Sigmoid colon (tissue), 7 donors: ENCODE measurements around the gene NOL4L. TPM values are rescaled to one million over a fixed set of nuclear protein-coding genes. Genes with fewer than 3 reads are reported as not detected.

Experiments used
- DNase-seq: peaks from one replicate; pipeline ENCODE4 v3.0.0-alpha.2; 2019
- H3K27ac ChIP-seq, 4 donors: fragments of 200-600 bp; sonication (generic); one replicate each; pipeline ENCODE4 v1.5.1; 2016 to 2019; ENCODE audit warnings: mild to moderate bottlenecking in 1 of 4
- H3K27me3 ChIP-seq, 3 donors: fragments of 200-600 bp; sonication (generic); one replicate each; pipeline ENCODE4 v1.5.1; 2019; ENCODE audit warnings: mild to moderate bottlenecking in 1 of 3
- H3K36me3 ChIP-seq, 4 donors: fragments of 200-600 bp; sonication (generic); one replicate each; pipeline ENCODE4 v1.5.1; 2016 to 2019
- H3K4me1 ChIP-seq, 4 donors: fragments of 200-600 bp; sonication (generic); one replicate each; pipeline ENCODE4 v1.5.1; 2017 to 2019
- H3K4me3 ChIP-seq, 4 donors: fragments of 200-600 bp; sonication (generic); one replicate each; pipeline ENCODE4 v1.5.1; 2017 to 2019; ENCODE audit warnings: mild to moderate bottlenecking in 2 of 4, moderate library complexity in 1 of 4
- H3K9me3 ChIP-seq, 4 donors: fragments of 200-600 bp in 3 of 4; sonication (generic) in 3 of 4; one replicate each; pipeline versions ENCODE4 v1.5.1 to v1.6.1; 2013 to 2019
- CTCF ChIP-seq, 4 experiments: fragments of 450-650 bp in 3 of 4; fragments of 200-600 bp in 1 of 4; IDR thresholded peaks; one replicate each; pipeline ENCODE4 v1.5.1; 2016 to 2019; ENCODE audit warnings: antibody characterized with exemption in 4 of 4, mild to moderate bottlenecking in 3 of 4, moderate library complexity in 2 of 4
- EP300 ChIP-seq, 4 donors: sonication (generic); formaldehyde crosslinking; IDR thresholded peaks; one replicate each; pipeline ENCODE4 v1.6.1; 2017; ENCODE audit warnings: antibody characterized with exemption in 4 of 4
- POLR2A ChIP-seq, 2 donors: fragments of 450-650 bp; IDR thresholded peaks; one replicate each; pipeline ENCODE4 v1.6.1; 2016; ENCODE audit warnings: antibody characterized with exemption in 2 of 2, mild to moderate bottlenecking in 2 of 2, moderate library complexity in 2 of 2
- POLR2AphosphoS5 ChIP-seq, 4 donors: sonication (generic); formaldehyde crosslinking; IDR thresholded peaks; one replicate each; pipeline ENCODE4 v1.6.1; 2017; ENCODE audit warnings: antibody characterized with exemption in 4 of 4
- WGBS, 2 donors: extraction: QIAGEN DNeasy Blood & Tissue Kit; methylation state at CpG; one replicate each; pipeline ENCODE4 v1.1.7; 2013; 5-methylcytosine and 5-hydroxymethylcytosine counted together
- intact Hi-C: fragments of 100-400 bp; cut with DNase I; formaldehyde crosslinking; loops from one replicate; pipeline ENCODE4 v1.15.1; 2023
- polyA plus RNA-seq, 3 donors: library from polyadenylated mRNA; stranded (reverse); fragments of 200-250 nt; gene quantifications; one replicate each; pipeline ENCODE4 v1.2.3, GENCODE V29; 2013
- total RNA-seq, 4 donors: library from RNA; depleted of rRNA; stranded (reverse); fragments of >200 nt; gene quantifications; one replicate each; pipeline ENCODE4 v1.1.0, GENCODE V29; 2016
- donor health status: healthy with polysubstance abuse.
- donor health status: Bipolar disorder and iron deficiency.
- donor health status: healthy.

The NOL4L gene
- total and polyA plus RNA-seq, 7 donors = 9.2 to 34.7 (median 16.8) TPM

GRCh38 chr20:32572271-32572968 lies 12.7 kb downstream of the NOL4L start:
- Histone ChIP-seq H3K4me3 (no peak overlapping the region), H3K4me1 (peaks cover 0 to 14% (median 7%) of the 10 kb centered on the region in 4 donors), H3K9me3 (no peaks in the 10 kb centered on the region), H3K36me3 (no peaks in the 10 kb centered on the region), H3K27ac (no peak overlapping the region), H3K27me3 (no peaks in the 10 kb centered on the region)
- WGBS, 2 donors = 80 to 90% methylated on average over 15 of the region's 15 CpGs
- intact Hi-C loops = no loop called here
- DNase-seq = no peak
- TF ChIP-seq POLR2AphosphoS5 (IDR thresholded peaks at IDR 0.05) (no peak), CTCF (IDR thresholded peaks at IDR 0.05) (no peak), POLR2A (IDR thresholded peaks at IDR 0.05) (no peak), EP300 (IDR thresholded peaks at IDR 0.05) (no peak)

- Histone ChIP-seq H3K27me3 (no peaks in the 10 kb centered on the region), H3K36me3 (no peaks in the 10 kb centered on the region), H3K4me1 (peaks cover 0 to 14% (median 7%) of the 10 kb centered on the region in 4 donors), H3K27ac (no peak overlapping the region), H3K4me3 (no peak overlapping the region), H3K9me3 (no peaks in the 10 kb centered on the region)
- no peak for DNase-seq
- WGBS, 2 donors = 49 to 74% methylated on average over 9 of the region's 9 CpGs
- TF ChIP-seq POLR2AphosphoS5 (IDR thresholded peaks at IDR 0.05) (no peak), EP300 (IDR thresholded peaks at IDR 0.05) (no peak), CTCF (IDR thresholded peaks at IDR 0.05) (no peak), POLR2A (IDR thresholded peaks at IDR 0.05) (no peak)
- intact Hi-C loops = no loop called here
Observed at GRCh38 chr20:32571566-32571965, 13.6 kb downstream of the NOL4L start.

- Histone ChIP-seq H3K36me3 (no peaks in the 10 kb centered on the region), H3K27ac (no peak overlapping the region), H3K9me3 (no peaks in the 10 kb centered on the region), H3K4me1 (peaks cover 0 to 14% (median 7%) of the 10 kb centered on the region in 4 donors), H3K27me3 (no peaks in the 10 kb centered on the region), H3K4me3 (no peak overlapping the region)
- intact Hi-C loops = no loop called here
- WGBS, 2 donors = 71 to 74% methylated on average over 10 of the region's 10 CpGs
- TF ChIP-seq POLR2AphosphoS5 (IDR thresholded peaks at IDR 0.05) (no peak), CTCF (IDR thresholded peaks at IDR 0.05) (no peak), POLR2A (IDR thresholded peaks at IDR 0.05) (no peak), EP300 (IDR thresholded peaks at IDR 0.05) (no peak)
- DNase-seq = no peak
Observed at GRCh38 chr20:32570401-32571190, 14.5 kb downstream of the NOL4L start.

- H3K4me3 ChIP-seq = no peak overlapping the region
- DNase-seq = no peak
- H3K36me3 ChIP-seq = no peaks in the 10 kb centered on the region
- TF ChIP-seq POLR2A (IDR thresholded peaks at IDR 0.05) (no peak), EP300 (IDR thresholded peaks at IDR 0.05) (no peak), POLR2AphosphoS5 (IDR thresholded peaks at IDR 0.05) (no peak), CTCF (IDR thresholded peaks at IDR 0.05) (no peak)
- intact Hi-C loops = no loop called here
- H3K27ac ChIP-seq = no peak overlapping the region
- no peaks in the 10 kb centered on the region for H3K27me3 ChIP-seq
- peaks cover 0 to 11% (median 5%) of the 10 kb centered on the region in 4 donors for H3K4me1 ChIP-seq
- WGBS, 2 donors = 91% methylated on average over 9 of the region's 9 CpGs
- H3K9me3 ChIP-seq = no peaks in the 10 kb centered on the region
Observed at GRCh38 chr20:32569380-32570305, 15.5 kb downstream of the NOL4L start.
